Colonic mucosa (tissue), 4 donors: ENCODE measurements around the gene MAST3. TPM values are rescaled to one million over a fixed set of nuclear protein-coding genes. Genes with fewer than 3 reads are reported as not detected.

ENCODE experiments used
- DNase-seq: peaks from one replicate; pipeline ENCODE4 v3.0.0-alpha.2; 2020
- H3K27ac ChIP-seq: fragments of 200-600 bp; one replicate; pipeline ENCODE4 v1.8.0; 2021
- H3K27me3 ChIP-seq: fragments of 200-600 bp; one replicate; pipeline ENCODE4 v1.8.0; 2021
- H3K36me3 ChIP-seq: fragments of 200-600 bp; one replicate; pipeline ENCODE4 v1.8.0; 2021
- H3K4me1 ChIP-seq: fragments of 200-600 bp; one replicate; pipeline ENCODE4 v1.8.0; 2021; ENCODE audit warnings: mild to moderate bottlenecking
- H3K4me3 ChIP-seq: fragments of 200-600 bp; one replicate; pipeline ENCODE4 v1.8.0; 2021
- H3K9ac ChIP-seq, 2 donors: one replicate each; pipeline ENCODE4 v1.7.0; 2013; ENCODE audit warnings: control low read depth in 2 of 2, low read depth in 2 of 2, low read length in 2 of 2
- H3K9me3 ChIP-seq: fragments of 200-600 bp; one replicate; pipeline ENCODE4 v1.8.0; 2021
- CTCF ChIP-seq: fragments of 200-600 bp; IDR thresholded peaks from one replicate; pipeline ENCODE4 v1.8.0; 2022; ENCODE audit warnings: antibody characterized with exemption, mild to moderate bottlenecking
- intact Hi-C: fragments of 100-400 bp; cut with DNase I; formaldehyde crosslinking; loops from one replicate; pipeline ENCODE4 v1.14.1; 2022
- total RNA-seq, 2 donors: library from RNA; stranded (reverse); fragmentation: NEBNext Ultra II Directional in 1 of 2; extraction: Animal tissue kit (Norgen Biotek cat#: 25700) in 1 of 2; gene quantifications; one replicate each; pipeline ENCODE4 v1.2.1, GENCODE V29; 2021
- donor health status: healthy.
- donor health status: DM: no; HTN: no; CAD: no.
- donor health status: DM: no; HTN: no; CAD: no.

Gene MAST3
- total RNA-seq, 2 donors from 2014 or later = 24.3 to 30.9 TPM

GRCh38 chr19:18194181-18194530 lies 96.6 kb downstream of the MAST3 start:
- DNase-seq = no peak
- Histone ChIP-seq H3K36me3 (no peaks in the 10 kb centered on the region), H3K9ac (peak overlapping the region; percentile 18 to 91), H3K27me3 (no peaks in the 10 kb centered on the region), H3K9me3 (no peaks in the 10 kb centered on the region), H3K4me1 (peaks cover 8% of the 10 kb centered on the region), H3K27ac (peak overlapping the region; percentile 59), H3K4me3 (peak overlapping the region; percentile 92)
- intact Hi-C loops = no loop called here
- TF ChIP-seq CTCF = no peak

GRCh38 chr19:18194554-18195238 lies 97.1 kb downstream of the MAST3 start:
- peak overlapping the region; percentile 5 for H3K4me3 ChIP-seq

GRCh38 chr19:18196511-18196845 lies 98.9 kb downstream of the MAST3 start:
- intact Hi-C loops = no loop called here

More at GRCh38 chr19:18194554-18195238, 97.1 kb downstream of the MAST3 start:
- H3K9ac ChIP-seq = no peak overlapping the region
- H3K27ac ChIP-seq = peak overlapping the region; percentile 59
- no peaks in the 10 kb centered on the region for H3K27me3 ChIP-seq
- DNase-seq = peak; percentile 41
- no peaks in the 10 kb centered on the region for H3K36me3 ChIP-seq
- H3K9me3 ChIP-seq = no peaks in the 10 kb centered on the region
- intact Hi-C loops = no loop called here
- H3K4me1 ChIP-seq = peaks cover 8% of the 10 kb centered on the region
- no peak for TF ChIP-seq CTCF

GRCh38 chr19:18197306-18197705 lies 99.7 kb downstream of the MAST3 start:
- TF ChIP-seq CTCF = no peak
- intact Hi-C loops = no loop called here
- H3K36me3 ChIP-seq = no peaks in the 10 kb centered on the region
- no peaks in the 10 kb centered on the region for H3K9me3 ChIP-seq
- H3K27me3 ChIP-seq = no peaks in the 10 kb centered on the region
- H3K4me3 ChIP-seq = no peak overlapping the region
- no peak overlapping the region for H3K27ac ChIP-seq
- no peak for DNase-seq
- H3K4me1 ChIP-seq = peaks cover 8% of the 10 kb centered on the region
- H3K9ac ChIP-seq = no peak overlapping the region

More at GRCh38 chr19:18196511-18196845, 98.9 kb downstream of the MAST3 start:
- no peaks in the 10 kb centered on the region for H3K9me3 ChIP-seq
- no peak overlapping the region for H3K9ac ChIP-seq
- H3K36me3 ChIP-seq = no peaks in the 10 kb centered on the region
- TF ChIP-seq CTCF = no peak
- no peaks in the 10 kb centered on the region for H3K27me3 ChIP-seq
- no peak overlapping the region for H3K27ac ChIP-seq
- peaks cover 8% of the 10 kb centered on the region for H3K4me1 ChIP-seq
- H3K4me3 ChIP-seq = no peak overlapping the region
- no peak for DNase-seq

GRCh38 chr19:18197941-18198340 lies 100.4 kb downstream of the MAST3 start:
- peaks cover 11% of the 10 kb centered on the region for H3K4me1 ChIP-seq
- H3K36me3 ChIP-seq = no peaks in the 10 kb centered on the region
- no peak for TF ChIP-seq CTCF
- H3K27me3 ChIP-seq = no peaks in the 10 kb centered on the region
- intact Hi-C loops = no loop called here
- no peaks in the 10 kb centered on the region for H3K9me3 ChIP-seq
- DNase-seq = no peak
- no peak overlapping the region for H3K9ac ChIP-seq
- H3K4me3 ChIP-seq = no peak overlapping the region
- no peak overlapping the region for H3K27ac ChIP-seq
